ENCODE data around the gene TMEM165. TPM values are rescaled to one million over a fixed set of nuclear protein-coding genes. Genes with fewer than 3 reads are reported as not detected.

TMEM165 gene
- total and polyA plus RNA-seq, 9 of the 15 experiments (the other 6 are each of a cell fraction or from before 2014, with no cell fraction given) = 21.3 to 145 (median 96.8) TPM

DNA sequence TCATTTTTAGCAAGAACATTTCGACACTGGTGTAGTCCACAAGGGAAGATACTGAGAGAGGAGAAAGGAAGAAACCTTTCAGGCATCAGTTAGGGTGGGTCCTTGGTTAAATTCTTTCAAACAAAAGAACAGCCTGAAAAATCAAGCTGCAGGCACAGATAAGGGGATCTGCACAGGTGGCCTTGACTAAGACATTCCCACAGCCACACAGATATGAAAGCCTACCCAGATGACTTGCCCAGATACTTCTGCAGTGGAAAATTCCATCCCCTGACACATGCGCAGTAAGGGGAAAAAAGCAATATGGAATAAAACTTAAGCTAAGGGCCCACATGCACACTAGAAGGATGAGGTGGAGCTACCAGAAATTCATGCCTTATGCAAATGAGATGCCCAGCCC lies 8.9 kb upstream of the TMEM165 start (continued):
- TF ChIP-seq ZNF707 (CRISPR knock-in tag; conservative IDR thresholded peaks at IDR 0.05) (no peak), TARDBP (IDR thresholded peaks at IDR 0.05) (peak; percentile 75; the same call in 1 of the 2 replicates), DIDO1 (tag; IDR thresholded peaks at IDR 0.05; ENCODE audit: low read depth) (no peak), CTBP1 (IDR thresholded peaks at IDR 0.05; ENCODE audit: borderline replicate concordance) (peak; percentile 98), TGIF2 (CRISPR knock-in tag; IDR thresholded peaks at IDR 0.05) (no peak), CBX8 (IDR thresholded peaks at IDR 0.05; ENCODE audit: borderline replicate concordance, extremely low read depth, low read depth, low read length, poor library complexity, severe bottlenecking) (no peak), ZNF583 (CRISPR knock-in tag; IDR thresholded peaks at IDR 0.05) (peak; percentile 52; the same call in 1 of the 2 replicates), HIVEP1 (CRISPR knock-in tag; IDR thresholded peaks at IDR 0.05) (peak; percentile 69; the same call in 1 of the 2 replicates), MED1 (CRISPR knock-in tag; IDR thresholded peaks at IDR 0.05; ENCODE audit: borderline replicate concordance) (no peak), RBM34 (IDR thresholded peaks at IDR 0.05; ENCODE audit: borderline replicate concordance, insufficient read depth, low read length) (no peak), KAT8 (IDR thresholded peaks at IDR 0.05; ENCODE audit: low read depth) (no peak), RFX5 (IDR thresholded peaks at IDR 0.05; ENCODE audit: low read depth, low read length) (no peak), GTF2F1 (IDR thresholded peaks at IDR 0.05; ENCODE audit: low read depth, low read length) (no peak), CBFA2T2 (conservative IDR thresholded peaks at IDR 0.05) (peak; percentile 99), ZNF75A (CRISPR knock-in tag; IDR thresholded peaks at IDR 0.05) (no peak), STAT5B (CRISPR knock-in tag; IDR thresholded peaks at IDR 0.05) (no peak), ZNF124 (CRISPR knock-in tag; IDR thresholded peaks at IDR 0.05) (no peak), ZNF232 (CRISPR knock-in tag; IDR thresholded peaks at IDR 0.05) (no peak), CEBPG (CRISPR knock-in tag; IDR thresholded peaks at IDR 0.05) (no peak), CEBPG (tag; conservative IDR thresholded peaks at IDR 0.05 in 1 of 2, IDR thresholded peaks at IDR 0.05 in 1 of 2) (no peak; a peak in 1 of 4 replicates), CHD4 (IDR thresholded peaks at IDR 0.05; ENCODE audit: insufficient read depth, insufficient replicate concordance, low read depth, low read length, poor library complexity, severe bottlenecking) (no peak), ZNF3 (CRISPR knock-in tag; IDR thresholded peaks at IDR 0.05) (no peak), NCOA2 (IDR thresholded peaks at IDR 0.05; ENCODE audit: partially characterized antibody in 2 of 2) (peak in 1 of 2 experiments; percentile 44), CC2D1A (IDR thresholded peaks at IDR 0.05) (peak; percentile 97)
- TF ChIP-seq, protein P1, sequence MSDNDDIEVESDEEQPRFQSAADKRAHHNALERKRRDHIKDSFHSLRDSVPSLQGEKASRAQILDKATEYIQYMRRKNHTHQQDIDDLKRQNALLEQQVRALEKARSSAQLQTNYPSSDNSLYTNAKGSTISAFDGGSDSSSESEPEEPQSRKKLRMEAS (CRISPR knock-in tag; IDR thresholded peaks at IDR 0.05) = no peak
- TF ChIP-seq, protein P2, sequence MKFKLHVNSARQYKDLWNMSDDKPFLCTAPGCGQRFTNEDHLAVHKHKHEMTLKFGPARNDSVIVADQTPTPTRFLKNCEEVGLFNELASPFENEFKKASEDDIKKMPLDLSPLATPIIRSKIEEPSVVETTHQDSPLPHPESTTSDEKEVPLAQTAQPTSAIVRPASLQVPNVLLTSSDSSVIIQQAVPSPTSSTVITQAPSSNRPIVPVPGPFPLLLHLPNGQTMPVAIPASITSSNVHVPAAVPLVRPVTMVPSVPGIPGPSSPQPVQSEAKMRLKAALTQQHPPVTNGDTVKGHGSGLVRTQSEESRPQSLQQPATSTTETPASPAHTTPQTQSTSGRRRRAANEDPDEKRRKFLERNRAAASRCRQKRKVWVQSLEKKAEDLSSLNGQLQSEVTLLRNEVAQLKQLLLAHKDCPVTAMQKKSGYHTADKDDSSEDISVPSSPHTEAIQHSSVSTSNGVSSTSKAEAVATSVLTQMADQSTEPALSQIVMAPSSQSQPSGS (CRISPR knock-in tag; IDR thresholded peaks at IDR 0.05) = no peak
- TF ChIP-seq, protein P3, sequence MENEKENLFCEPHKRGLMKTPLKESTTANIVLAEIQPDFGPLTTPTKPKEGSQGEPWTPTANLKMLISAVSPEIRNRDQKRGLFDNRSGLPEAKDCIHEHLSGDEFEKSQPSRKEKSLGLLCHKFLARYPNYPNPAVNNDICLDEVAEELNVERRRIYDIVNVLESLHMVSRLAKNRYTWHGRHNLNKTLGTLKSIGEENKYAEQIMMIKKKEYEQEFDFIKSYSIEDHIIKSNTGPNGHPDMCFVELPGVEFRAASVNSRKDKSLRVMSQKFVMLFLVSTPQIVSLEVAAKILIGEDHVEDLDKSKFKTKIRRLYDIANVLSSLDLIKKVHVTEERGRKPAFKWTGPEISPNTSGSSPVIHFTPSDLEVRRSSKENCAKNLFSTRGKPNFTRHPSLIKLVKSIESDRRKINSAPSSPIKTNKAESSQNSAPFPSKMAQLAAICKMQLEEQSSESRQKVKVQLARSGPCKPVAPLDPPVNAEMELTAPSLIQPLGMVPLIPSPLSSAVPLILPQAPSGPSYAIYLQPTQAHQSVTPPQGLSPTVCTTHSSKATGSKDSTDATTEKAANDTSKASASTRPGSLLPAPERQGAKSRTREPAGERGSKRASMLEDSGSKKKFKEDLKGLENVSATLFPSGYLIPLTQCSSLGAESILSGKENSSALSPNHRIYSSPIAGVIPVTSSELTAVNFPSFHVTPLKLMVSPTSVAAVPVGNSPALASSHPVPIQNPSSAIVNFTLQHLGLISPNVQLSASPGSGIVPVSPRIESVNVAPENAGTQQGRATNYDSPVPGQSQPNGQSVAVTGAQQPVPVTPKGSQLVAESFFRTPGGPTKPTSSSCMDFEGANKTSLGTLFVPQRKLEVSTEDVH (IDR thresholded peaks at IDR 0.05; ENCODE audit: low read depth, partially characterized antibody) = no peak
